ENCODE measurements around the gene RGS6.

The RGS6 gene

GRCh38 chr14:72433511-72433910, 501.3 kb downstream of the RGS6 start:
- Histone ChIP-seq H3K9ac (ENCODE audit: low read length) (no peak overlapping the region), H3F3A (ENCODE audit: insufficient read depth, low read length) (no peaks in the 10 kb centered on the region), H3K9me2 (ENCODE audit: low read depth, low read length) (no peaks in the 10 kb centered on the region), H3K4me3 (ENCODE audit: low read depth, low read length, poor library complexity, severe bottlenecking) (no peak overlapping the region), H3K27ac (ENCODE audit: low read depth, low read length, poor library complexity, severe bottlenecking) (no peak overlapping the region), H2AFZ (ENCODE audit: low read length) (no peak overlapping the region), H3K9me3 (ENCODE audit: low read length) (no peaks in the 10 kb centered on the region), H4K20me1 (ENCODE audit: insufficient read depth, low read length) (no peaks in the 10 kb centered on the region), H3K79me2 (ENCODE audit: insufficient read depth, low read length) (no peaks in the 10 kb centered on the region), H3K36me3 (ENCODE audit: insufficient read depth, low read length) (no peaks in the 10 kb centered on the region), H3K27me3 (ENCODE audit: insufficient read depth, low read length) (no peaks in the 10 kb centered on the region), H3K4me1 (ENCODE audit: insufficient read depth, low read length, severe bottlenecking) (no peaks in the 10 kb centered on the region), H3K4me2 (ENCODE audit: low read length) (no peak overlapping the region)
- TF ChIP-seq EZH2 (IDR thresholded peaks at IDR 0.05; ENCODE audit: borderline replicate concordance, low read length), result no peak
- TF ChIP-seq CTCF (IDR thresholded peaks at IDR 0.05; ENCODE audit: low read length), result no peak

- Histone ChIP-seq H3K27me3 (ENCODE audit: insufficient read depth, low read length) (no peaks in the 10 kb centered on the region), H3K4me2 (ENCODE audit: low read length) (no peak overlapping the region), H3K9me2 (ENCODE audit: low read depth, low read length) (no peaks in the 10 kb centered on the region), H3K9me3 (ENCODE audit: low read length) (no peaks in the 10 kb centered on the region), H3K36me3 (ENCODE audit: insufficient read depth, low read length) (no peaks in the 10 kb centered on the region), H3K4me1 (ENCODE audit: insufficient read depth, low read length, severe bottlenecking) (no peaks in the 10 kb centered on the region), H3K4me3 (ENCODE audit: low read depth, low read length, poor library complexity, severe bottlenecking) (no peak overlapping the region), H3K27ac (ENCODE audit: low read depth, low read length, poor library complexity, severe bottlenecking) (no peak overlapping the region), H2AFZ (ENCODE audit: low read length) (no peak overlapping the region), H4K20me1 (ENCODE audit: insufficient read depth, low read length) (no peaks in the 10 kb centered on the region), H3K9ac (ENCODE audit: low read length) (no peak overlapping the region), H3F3A (ENCODE audit: insufficient read depth, low read length) (no peaks in the 10 kb centered on the region), H3K79me2 (ENCODE audit: insufficient read depth, low read length) (no peaks in the 10 kb centered on the region)
- TF ChIP-seq CTCF (IDR thresholded peaks at IDR 0.05; ENCODE audit: low read length), result no peak
- TF ChIP-seq EZH2 (IDR thresholded peaks at IDR 0.05; ENCODE audit: borderline replicate concordance, low read length), result no peak
Observed at GRCh38 chr14:72434856-72435255, 502.6 kb downstream of the RGS6 start.

GRCh38 chr14:72439707-72440106, 507.5 kb downstream of the RGS6 start:
- TF ChIP-seq EZH2 (IDR thresholded peaks at IDR 0.05; ENCODE audit: borderline replicate concordance, low read length) (no peak), CTCF (IDR thresholded peaks at IDR 0.05; ENCODE audit: low read length) (no peak)
- H3K4me3 ChIP-seq (ENCODE audit: low read depth, low read length, poor library complexity, severe bottlenecking), result no peak overlapping the region
- H3K4me1 ChIP-seq (ENCODE audit: insufficient read depth, low read length, severe bottlenecking), result peaks cover 15% of the 10 kb centered on the region
- no peaks in the 10 kb centered on the region for H3K36me3 ChIP-seq (ENCODE audit: insufficient read depth, low read length)
- no peaks in the 10 kb centered on the region for H3K9me2 ChIP-seq (ENCODE audit: low read depth, low read length)
- no peaks in the 10 kb centered on the region for H3K9me3 ChIP-seq (ENCODE audit: low read length)
- no peaks in the 10 kb centered on the region for H4K20me1 ChIP-seq (ENCODE audit: insufficient read depth, low read length)
- H3K9ac ChIP-seq (ENCODE audit: low read length), result no peak overlapping the region
- no peak overlapping the region for H3K4me2 ChIP-seq (ENCODE audit: low read length)
- H2AFZ ChIP-seq (ENCODE audit: low read length), result no peak overlapping the region
- no peaks in the 10 kb centered on the region for H3K27me3 ChIP-seq (ENCODE audit: insufficient read depth, low read length)
- H3F3A ChIP-seq (ENCODE audit: insufficient read depth, low read length), result no peaks in the 10 kb centered on the region
- no peaks in the 10 kb centered on the region for H3K79me2 ChIP-seq (ENCODE audit: insufficient read depth, low read length)
- H3K27ac ChIP-seq (ENCODE audit: low read depth, low read length, poor library complexity, severe bottlenecking), result no peak overlapping the region

Data from OCI-LY1 (cell line).